ENCODE data around the gene FOXD4L6. TPM values are rescaled to one million over a fixed set of nuclear protein-coding genes. Genes with fewer than 3 reads are reported as not detected.
"Not testable (repeated sequence)": the region's sequence is repeated elsewhere in the genome, so short reads cannot be mapped to it uniquely, and the experiment has no call there.

The FOXD4L6 gene
- polyA plus RNA-seq, 1 of the 3 experiments (the other 2 are of a cell fraction): not detected

DNA sequence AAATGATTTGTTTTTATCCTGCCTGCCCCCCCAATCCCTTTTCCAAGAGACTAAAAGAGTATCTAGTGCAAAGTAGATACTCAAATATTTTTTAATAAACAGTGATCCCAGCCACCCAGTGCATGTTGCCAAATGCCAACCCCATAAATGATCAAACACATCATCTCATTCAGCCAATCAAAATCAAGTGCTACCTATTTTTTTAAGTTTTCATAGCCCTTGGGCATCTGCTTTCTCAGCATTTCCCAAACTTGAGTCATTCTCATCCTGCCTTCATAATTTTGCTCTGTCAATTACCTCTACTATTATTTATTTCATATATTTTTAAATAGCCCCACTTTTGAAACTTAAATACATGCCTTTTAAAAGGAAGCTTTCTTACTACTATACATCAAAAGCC, 37.6 kb downstream of the FOXD4L6 start:
- DNase-seq; H4K20me1 ChIP-seq (ENCODE audit: insufficient read depth); H3F3A ChIP-seq (replicated peaks; ENCODE audit: insufficient read depth); H3K27ac ChIP-seq (ENCODE audit: low read depth in 2 of 2, low read length in 1 of 2); H3K4me2 ChIP-seq; H3K4me3 ChIP-seq (ENCODE audit: low read depth in 2 of 2, low read length in 1 of 2); H3K4me1 ChIP-seq (ENCODE audit: control insufficient read depth in 1 of 2, insufficient read depth in 2 of 2, low read depth in 1 of 2, low read length in 1 of 2); H3K79me2 ChIP-seq (ENCODE audit: insufficient read depth); H3K9me2 ChIP-seq; CTCF ChIA-PET; H3K36me3 ChIP-seq (replicated peaks in 1 of 2; ENCODE audit: control insufficient read depth in 1 of 2, insufficient read depth in 2 of 2, low read length in 1 of 2); H3K9ac ChIP-seq; H3K27me3 ChIP-seq (ENCODE audit: insufficient read depth); POLR2A ChIA-PET; H3K9me3 ChIP-seq; H2AFZ ChIP-seq (ENCODE audit: low read depth): not testable (repeated sequence)

GRCh38 chr9:41090386-41090785, 38.1 kb downstream of the FOXD4L6 start:
- H3K4me2 ChIP-seq; H3K9ac ChIP-seq; DNase-seq; H3K27ac ChIP-seq (ENCODE audit: low read depth in 2 of 2, low read length in 1 of 2); H4K20me1 ChIP-seq (ENCODE audit: insufficient read depth); H3K9me2 ChIP-seq; POLR2A ChIA-PET; H3K36me3 ChIP-seq (replicated peaks in 1 of 2; ENCODE audit: control insufficient read depth in 1 of 2, insufficient read depth in 2 of 2, low read length in 1 of 2); H3K4me1 ChIP-seq (ENCODE audit: control insufficient read depth in 1 of 2, insufficient read depth in 2 of 2, low read depth in 1 of 2, low read length in 1 of 2); CTCF ChIA-PET; H3K9me3 ChIP-seq; H3K27me3 ChIP-seq (ENCODE audit: insufficient read depth); H3F3A ChIP-seq (replicated peaks; ENCODE audit: insufficient read depth); H3K4me3 ChIP-seq (ENCODE audit: low read depth in 2 of 2, low read length in 1 of 2); H2AFZ ChIP-seq (ENCODE audit: low read depth); H3K79me2 ChIP-seq (ENCODE audit: insufficient read depth): not testable (repeated sequence)
- 10% methylated on average over 1 of the region's 1 CpG for WGBS (ENCODE audit: low lambda C conversion rate)

GRCh38 chr9:41088450-41089059, 39.9 kb downstream of the FOXD4L6 start:
- 0 out of 2 replicates have a peak overlapping the region, but pooled peaks have one; percentile 72 for H2AFZ ChIP-seq (ENCODE audit: low read depth)
- 3% methylated on average over 10 of the region's 11 CpGs for WGBS (ENCODE audit: low lambda C conversion rate)
- POLR2A ChIA-PET: not testable (repeated sequence)

GRCh38 chr9:41087929-41088328, 40.6 kb downstream of the FOXD4L6 start:
- POLR2A ChIA-PET; H3K4me2 ChIP-seq; CTCF ChIA-PET; H3K4me3 ChIP-seq (ENCODE audit: low read depth in 2 of 2, low read length in 1 of 2); H3K36me3 ChIP-seq (replicated peaks in 1 of 2; ENCODE audit: control insufficient read depth in 1 of 2, insufficient read depth in 2 of 2, low read length in 1 of 2); H3F3A ChIP-seq (replicated peaks; ENCODE audit: insufficient read depth); H4K20me1 ChIP-seq (ENCODE audit: insufficient read depth); H3K9ac ChIP-seq; H3K27ac ChIP-seq (ENCODE audit: low read depth in 2 of 2, low read length in 1 of 2); H2AFZ ChIP-seq (ENCODE audit: low read depth); H3K9me2 ChIP-seq; H3K79me2 ChIP-seq (ENCODE audit: insufficient read depth); H3K4me1 ChIP-seq (ENCODE audit: control insufficient read depth in 1 of 2, insufficient read depth in 2 of 2, low read depth in 1 of 2, low read length in 1 of 2); H3K9me3 ChIP-seq; DNase-seq; H3K27me3 ChIP-seq (ENCODE audit: insufficient read depth): not testable (repeated sequence)
- 56% methylated on average over 5 of the region's 5 CpGs for WGBS (ENCODE audit: low lambda C conversion rate)

More at GRCh38 chr9:41088450-41089059, 39.9 kb downstream of the FOXD4L6 start:
- H3K36me3 ChIP-seq (replicated peaks in 1 of 2; ENCODE audit: control insufficient read depth in 1 of 2, insufficient read depth in 2 of 2, low read length in 1 of 2); H3K9me2 ChIP-seq; H3K27me3 ChIP-seq (ENCODE audit: insufficient read depth); H3K27ac ChIP-seq (ENCODE audit: low read depth in 2 of 2, low read length in 1 of 2); H3F3A ChIP-seq (replicated peaks; ENCODE audit: insufficient read depth); CTCF ChIA-PET; DNase-seq; H3K79me2 ChIP-seq (ENCODE audit: insufficient read depth); H3K4me1 ChIP-seq (ENCODE audit: control insufficient read depth in 1 of 2, insufficient read depth in 2 of 2, low read depth in 1 of 2, low read length in 1 of 2); H3K4me3 ChIP-seq (ENCODE audit: low read depth in 2 of 2, low read length in 1 of 2); H4K20me1 ChIP-seq (ENCODE audit: insufficient read depth); H3K9ac ChIP-seq; H3K9me3 ChIP-seq: not testable (repeated sequence)
- peak overlapping the region; percentile 74; the same call in 1 of the 2 replicates for H3K4me2 ChIP-seq
- TF ChIP-seq, protein P1, sequence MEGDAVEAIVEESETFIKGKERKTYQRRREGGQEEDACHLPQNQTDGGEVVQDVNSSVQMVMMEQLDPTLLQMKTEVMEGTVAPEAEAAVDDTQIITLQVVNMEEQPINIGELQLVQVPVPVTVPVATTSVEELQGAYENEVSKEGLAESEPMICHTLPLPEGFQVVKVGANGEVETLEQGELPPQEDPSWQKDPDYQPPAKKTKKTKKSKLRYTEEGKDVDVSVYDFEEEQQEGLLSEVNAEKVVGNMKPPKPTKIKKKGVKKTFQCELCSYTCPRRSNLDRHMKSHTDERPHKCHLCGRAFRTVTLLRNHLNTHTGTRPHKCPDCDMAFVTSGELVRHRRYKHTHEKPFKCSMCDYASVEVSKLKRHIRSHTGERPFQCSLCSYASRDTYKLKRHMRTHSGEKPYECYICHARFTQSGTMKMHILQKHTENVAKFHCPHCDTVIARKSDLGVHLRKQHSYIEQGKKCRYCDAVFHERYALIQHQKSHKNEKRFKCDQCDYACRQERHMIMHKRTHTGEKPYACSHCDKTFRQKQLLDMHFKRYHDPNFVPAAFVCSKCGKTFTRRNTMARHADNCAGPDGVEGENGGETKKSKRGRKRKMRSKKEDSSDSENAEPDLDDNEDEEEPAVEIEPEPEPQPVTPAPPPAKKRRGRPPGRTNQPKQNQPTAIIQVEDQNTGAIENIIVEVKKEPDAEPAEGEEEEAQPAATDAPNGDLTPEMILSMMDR (IDR thresholded peaks at IDR 0.05): peak; percentile 45
- TF ChIP-seq RAD21 (IDR thresholded peaks at IDR 0.05; ENCODE audit: low read length): peak; percentile 26; the same call in 1 of the 2 replicates

DNA sequence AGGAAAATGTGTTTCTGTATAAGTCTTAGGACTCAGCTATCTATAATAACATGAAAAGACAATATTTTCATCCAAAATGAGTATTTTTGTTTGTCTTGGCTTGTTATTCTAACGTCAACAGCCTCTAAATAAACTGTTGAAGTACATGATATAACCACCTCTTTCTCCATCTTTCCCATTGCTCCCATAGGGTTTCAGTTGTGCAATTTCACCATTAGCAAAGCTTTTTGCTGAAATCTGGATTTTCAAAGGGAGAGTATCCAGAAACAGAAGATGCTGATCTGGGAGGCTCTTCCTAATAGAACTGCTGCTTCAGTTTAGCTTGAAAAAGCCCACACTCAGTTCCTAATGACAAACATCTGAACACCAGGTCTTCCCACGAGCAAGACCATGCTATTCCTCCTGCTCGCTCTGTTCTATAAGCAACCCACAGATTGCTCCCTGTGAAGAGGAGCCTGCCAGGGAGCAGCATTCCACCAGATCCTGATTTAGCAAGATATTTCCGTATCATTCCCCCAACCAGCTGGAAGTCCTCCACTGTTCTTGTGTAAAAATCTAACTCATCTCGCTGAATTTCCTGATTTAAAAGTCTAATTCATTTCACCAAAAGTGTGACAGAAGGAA, 41.2 kb downstream of the FOXD4L6 start:
- H3K27me3 ChIP-seq (ENCODE audit: insufficient read depth); H3K4me2 ChIP-seq; CTCF ChIA-PET; H3K9me3 ChIP-seq; H3K9me2 ChIP-seq; H3K27ac ChIP-seq (ENCODE audit: low read depth in 2 of 2, low read length in 1 of 2); H3K36me3 ChIP-seq (replicated peaks in 1 of 2; ENCODE audit: control insufficient read depth in 1 of 2, insufficient read depth in 2 of 2, low read length in 1 of 2); H3K9ac ChIP-seq; H2AFZ ChIP-seq (ENCODE audit: low read depth); H4K20me1 ChIP-seq (ENCODE audit: insufficient read depth); H3K79me2 ChIP-seq (ENCODE audit: insufficient read depth); POLR2A ChIA-PET; H3K4me3 ChIP-seq (ENCODE audit: low read depth in 2 of 2, low read length in 1 of 2); H3F3A ChIP-seq (replicated peaks; ENCODE audit: insufficient read depth); DNase-seq; H3K4me1 ChIP-seq (ENCODE audit: control insufficient read depth in 1 of 2, insufficient read depth in 2 of 2, low read depth in 1 of 2, low read length in 1 of 2): not testable (repeated sequence)
- 50% methylated on average over 5 of the region's 5 CpGs for WGBS (ENCODE audit: low lambda C conversion rate)

- H3K79me2 ChIP-seq (ENCODE audit: insufficient read depth); H3K9ac ChIP-seq; DNase-seq; H3F3A ChIP-seq (replicated peaks; ENCODE audit: insufficient read depth); H3K9me2 ChIP-seq; H4K20me1 ChIP-seq (ENCODE audit: insufficient read depth); H3K4me3 ChIP-seq (ENCODE audit: low read depth in 2 of 2, low read length in 1 of 2); H3K27ac ChIP-seq (ENCODE audit: low read depth in 2 of 2, low read length in 1 of 2); CTCF ChIA-PET; H3K9me3 ChIP-seq; H3K36me3 ChIP-seq (replicated peaks in 1 of 2; ENCODE audit: control insufficient read depth in 1 of 2, insufficient read depth in 2 of 2, low read length in 1 of 2); POLR2A ChIA-PET; H3K4me1 ChIP-seq (ENCODE audit: control insufficient read depth in 1 of 2, insufficient read depth in 2 of 2, low read depth in 1 of 2, low read length in 1 of 2); H3K4me2 ChIP-seq; H2AFZ ChIP-seq (ENCODE audit: low read depth); H3K27me3 ChIP-seq (ENCODE audit: insufficient read depth): not testable (repeated sequence)
- 61% methylated on average over 1 of the region's 1 CpG for WGBS (ENCODE audit: low lambda C conversion rate)
Measured at GRCh38 chr9:41086685-41087084, 41.8 kb downstream of the FOXD4L6 start.

Measured in SK-N-SH (cell line).